Measurements from ENCODE around the gene ACKR1. TPM values are rescaled to one million over a fixed set of nuclear protein-coding genes. Genes with fewer than 3 reads are reported as not detected.

Gene ACKR1
- total and polyA plus RNA-seq, 2 of the 13 experiments (the other 11 are each of a cell fraction or from before 2014, with no cell fraction given) = not detected

- TF ChIP-seq ZNF646 (CRISPR knock-in tag; IDR thresholded peaks at IDR 0.05) (no peak), THAP11 (CRISPR knock-in tag; IDR thresholded peaks at IDR 0.05) (peak; percentile 72), SOX5 (CRISPR knock-in tag; IDR thresholded peaks at IDR 0.05; ENCODE audit: borderline replicate concordance) (peak; percentile 72; the same call in 1 of the 2 replicates), PPARG (CRISPR knock-in tag; conservative IDR thresholded peaks at IDR 0.05) (peak; percentile 81), ZNF749 (CRISPR knock-in tag; IDR thresholded peaks at IDR 0.05; ENCODE audit: borderline replicate concordance) (peak; percentile 92), DR1 (CRISPR knock-in tag; IDR thresholded peaks at IDR 0.05) (peak; percentile 53; the same call in 1 of the 2 replicates), ZNF558 (CRISPR knock-in tag; IDR thresholded peaks at IDR 0.05; ENCODE audit: borderline replicate concordance) (peak; percentile 99; the same call in 1 of the 2 replicates), FLYWCH1 (CRISPR knock-in tag; IDR thresholded peaks at IDR 0.05) (0 out of 2 replicates have a peak, but pooled peaks have one; percentile 75), DZIP1 (CRISPR knock-in tag; IDR thresholded peaks at IDR 0.05) (no peak; the same call in 1 of the 2 replicates), LRRFIP1 (CRISPR knock-in tag; conservative IDR thresholded peaks at IDR 0.05) (peak; percentile 97), MXI1 (IDR thresholded peaks at IDR 0.05; ENCODE audit: borderline replicate concordance, low read depth, low read length) (peak; percentile 55; the same call in 1 of the 3 replicates), E2F2 (CRISPR knock-in tag; IDR thresholded peaks at IDR 0.05; ENCODE audit: borderline replicate concordance) (peak; percentile 94; the same call in 1 of the 2 replicates), ZNF83 (CRISPR knock-in tag; IDR thresholded peaks at IDR 0.05; ENCODE audit: borderline replicate concordance) (peak; percentile 88; the same call in 1 of the 2 replicates), ZNF616 (CRISPR knock-in tag; IDR thresholded peaks at IDR 0.05; ENCODE audit: low read depth) (peak; percentile 77; the same call in 1 of the 2 replicates), NAIF1 (CRISPR knock-in tag; IDR thresholded peaks at IDR 0.05; ENCODE audit: borderline replicate concordance) (peak; percentile 65; the same call in 1 of the 2 replicates)
These were observed 27.3 kb upstream of the ACKR1 start (continued) for GRCh38 chr1:159177272-159177907.

All from HepG2 (cell line).